H1 (cell line): ENCODE results near the gene CDCA7. TPM values are rescaled to one million over a fixed set of nuclear protein-coding genes. Genes with fewer than 3 reads are reported as not detected.

ENCODE experiments used
- CTCF ChIA-PET: fragments of 300-600 bp; sonication (Branson Sonifier 250); formaldehyde crosslinking; loops from one replicate; lab custom pipeline; 2021; ENCODE audit not compliant: partially characterized antibody; lab: Charles Lee
- POLR2A ChIA-PET: fragments of 300-600 bp; sonication (Branson Sonifier 250); formaldehyde crosslinking; loops from one replicate; lab custom pipeline; 2021; ENCODE audit warnings: inconsistent platforms; ENCODE audit not compliant: partially characterized antibody; lab: Charles Lee
- DNase-seq, 2 experiments: peaks; one replicate each; pipeline versions ENCODE4 v3.0.0 to v3.0.0-alpha.2; 2010 to 2022; ENCODE audit warnings: low spot score in 2 of 2, low read depth in 1 of 2, mixed read lengths in 1 of 2
- FAIRE-seq: peaks from 2 replicates; lab custom pipeline; 2011; peaks lifted over from hg19 to GRCh38; lab: Jason Lieb, UNC
- H2AFZ ChIP-seq: 2 replicates; pipeline ENCODE4 v1.8.1; 2012; ENCODE audit warnings: low read length, inconsistent platforms
- H2AK5ac ChIP-seq: 2 replicates; pipeline ENCODE4 v1.6.1; 2013; ENCODE audit warnings: low read depth, low read length
- H2BK120ac ChIP-seq: replicated peaks from 2 replicates; pipeline ENCODE3; 2013; ENCODE audit warnings: low read depth, low read length, inconsistent platforms
- H2BK12ac ChIP-seq: 2 replicates; pipeline ENCODE4 v1.6.1; 2013; ENCODE audit warnings: low read depth, low read length
- H2BK15ac ChIP-seq: 2 replicates; pipeline ENCODE4 v1.6.1; 2013; ENCODE audit warnings: low read length
- H2BK20ac ChIP-seq: 2 replicates; pipeline ENCODE4 v1.6.1; 2013; ENCODE audit warnings: low read length
- H2BK5ac ChIP-seq: 2 replicates; pipeline ENCODE4 v1.6.1; 2013; ENCODE audit warnings: low read depth, low read length
- H3K14ac ChIP-seq: 2 replicates; pipeline ENCODE4 v1.6.1; 2013; ENCODE audit warnings: inconsistent platforms; ENCODE audit not compliant: insufficient read length
- H3K18ac ChIP-seq: 2 replicates; pipeline ENCODE4 v1.6.1; 2013; ENCODE audit warnings: low read length; ENCODE audit errors: extremely low read depth
- H3K23ac ChIP-seq: 2 replicates; pipeline ENCODE4 v1.6.1; 2013; ENCODE audit warnings: inconsistent platforms; ENCODE audit not compliant: insufficient read length
- H3K23me2 ChIP-seq: 2 replicates; pipeline ENCODE4 v1.6.1; 2013; ENCODE audit warnings: low read depth, low read length
- H3K27ac ChIP-seq: 2 replicates; pipeline ENCODE4 v1.6.1; 2011; ENCODE audit warnings: low read depth, low read length, inconsistent platforms
- H3K27me3 ChIP-seq, 4 experiments: replicated peaks in 1 of 4; 1 replicate in 1 of 4; 2 replicates in 3 of 4; pipeline versions ENCODE4 v1.6.1 to v1.8.1; 2011 to 2013; ENCODE audit warnings: low read length in 3 of 4, mild to moderate bottlenecking in 3 of 4, inconsistent platforms in 2 of 4, mixed read lengths in 2 of 4, moderate library complexity in 1 of 4; ENCODE audit not compliant: control insufficient read depth in 3 of 4, insufficient read depth in 3 of 4; ENCODE audit errors: extremely low read depth in 1 of 4
- H3K36me3 ChIP-seq, 4 experiments: 2 replicates each; pipeline versions ENCODE4 v1.6.1 to v1.8.1; 2011 to 2013; ENCODE audit warnings: mild to moderate bottlenecking in 4 of 4, low read length in 3 of 4, moderate library complexity in 2 of 4, control low read depth in 1 of 4, inconsistent platforms in 1 of 4; ENCODE audit not compliant: insufficient read depth in 4 of 4, control insufficient read depth in 2 of 4
- H3K4ac ChIP-seq: replicated peaks from 2 replicates; pipeline ENCODE3; 2013; ENCODE audit warnings: low read length, low read depth, mixed read lengths, inconsistent platforms; ENCODE audit not compliant: insufficient read length
- H3K4me1 ChIP-seq, 4 experiments: replicated peaks in 1 of 4; 1 replicate in 1 of 4; 2 replicates in 3 of 4; pipeline versions ENCODE4 v1.6.1 to v1.8.1; 2011 to 2013; ENCODE audit warnings: low read length in 3 of 4, inconsistent platforms in 2 of 4, mixed read lengths in 1 of 4; ENCODE audit not compliant: insufficient read depth in 4 of 4, control insufficient read depth in 3 of 4
- H3K4me2 ChIP-seq, 2 experiments: 2 replicates each; pipeline versions ENCODE4 v1.6.1 to v1.8.1; 2011 to 2013; ENCODE audit warnings: low read depth in 2 of 2, low read length in 2 of 2, control low read depth in 1 of 2, inconsistent platforms in 1 of 2, mild to moderate bottlenecking in 1 of 2; ENCODE audit not compliant: insufficient read depth in 1 of 2
- H3K4me3 ChIP-seq, 4 experiments: fragments of 200-600, 300-600 bp in 1 of 4; sonication (generic), shearing (Covaris generic), sonication (Bioruptor Twin) in 1 of 4; 2 replicates each; pipeline versions ENCODE4 v1.5.1 to v1.8.1; 2011 to 2016; ENCODE audit warnings: low read length in 4 of 4, low read depth in 3 of 4, control low read depth in 2 of 4, inconsistent platforms in 2 of 4, mild to moderate bottlenecking in 2 of 4, mixed read lengths in 1 of 4, moderate library complexity in 1 of 4; ENCODE audit not compliant: insufficient read depth in 2 of 4; ENCODE audit errors: extremely low read depth in 1 of 4
- H3K56ac ChIP-seq: replicated peaks from 2 replicates; pipeline ENCODE3; 2013; ENCODE audit warnings: low read depth, mild to moderate bottlenecking, mixed read lengths, low read length, inconsistent platforms; ENCODE audit not compliant: insufficient read length
- H3K79me1 ChIP-seq: 2 replicates; pipeline ENCODE4 v1.6.1; 2013; ENCODE audit warnings: low read depth, low read length, control low read depth
- H3K79me2 ChIP-seq, 2 experiments: 2 replicates each; pipeline versions ENCODE4 v1.6.1 to v1.8.1; 2012 to 2013; ENCODE audit warnings: low read length in 2 of 2, mild to moderate bottlenecking in 2 of 2, inconsistent platforms in 1 of 2; ENCODE audit not compliant: insufficient read depth in 2 of 2, control insufficient read depth in 1 of 2
- H3K9ac ChIP-seq, 4 experiments: replicated peaks in 1 of 4; 1 replicate in 1 of 4; 2 replicates in 3 of 4; pipeline versions ENCODE4 v1.6.1 to v1.8.1; 2011 to 2013; ENCODE audit warnings: low read depth in 3 of 4, low read length in 3 of 4, control low read depth in 2 of 4, mild to moderate bottlenecking in 2 of 4, moderate library complexity in 2 of 4, inconsistent platforms in 1 of 4; ENCODE audit errors: extremely low read depth in 1 of 4
- H3K9me3 ChIP-seq, 2 experiments: 2 replicates each; pipeline versions ENCODE4 v1.6.1 to v1.8.1; 2012 to 2013; ENCODE audit warnings: mild to moderate bottlenecking in 2 of 2, moderate library complexity in 2 of 2, control low read depth in 1 of 2, inconsistent platforms in 1 of 2, low read depth in 1 of 2, low read length in 1 of 2, mixed read lengths in 1 of 2; ENCODE audit not compliant: insufficient read depth in 2 of 2
- H4K20me1 ChIP-seq, 2 experiments: replicated peaks in 1 of 2; 2 replicates each; pipeline versions ENCODE3 to v1.8.1; 2011 to 2013; ENCODE audit warnings: inconsistent platforms in 2 of 2, low read length in 2 of 2, mild to moderate bottlenecking in 1 of 2; ENCODE audit not compliant: insufficient read depth in 2 of 2, control insufficient read depth in 1 of 2
- H4K5ac ChIP-seq: 2 replicates; pipeline ENCODE4 v1.6.1; 2013; ENCODE audit warnings: low read length, low read depth, mixed read lengths, inconsistent platforms; ENCODE audit not compliant: insufficient read length
- H4K8ac ChIP-seq: 2 replicates; pipeline ENCODE4 v1.8.0; 2013; ENCODE audit warnings: mild to moderate bottlenecking, moderate library complexity, low read length, inconsistent platforms; ENCODE audit not compliant: insufficient read depth; ENCODE audit errors: extremely low read depth
- H4K91ac ChIP-seq: replicated peaks from 2 replicates; pipeline ENCODE3; 2013; ENCODE audit warnings: low read length, mixed read lengths, inconsistent platforms; ENCODE audit not compliant: insufficient read length
- NRF1 ChIP-seq: IDR thresholded peaks from 2 replicates; pipeline ENCODE4 v1.6.1; 2011; ENCODE audit warnings: mild to moderate bottlenecking, low read depth, low read length, improper control_type of control experiment
- PHF8 ChIP-seq: fragments of 200-600 bp; sonication (generic); conservative IDR thresholded peaks from 2 replicates; pipeline ENCODE4 v1.7.1; 2012; ENCODE audit warnings: low read depth, mild to moderate bottlenecking, inconsistent platforms, low read length, moderate library complexity
- WGBS, 2 experiments: shearing (Covaris generic) in 1 of 2; methylation state at CpG; one replicate each; pipeline versions ENCODE4 v1.1.6 to v1.1.7; 2013 to 2015; ENCODE audit warnings: low lambda C conversion rate in 2 of 2, mixed read lengths in 2 of 2, inconsistent platforms in 1 of 2, low coverage in 1 of 2, missing lambda C conversion rate in 1 of 2; ENCODE audit not compliant: insufficient replicate concordance in 2 of 2, insufficient coverage in 1 of 2, insufficient read length in 1 of 2; ENCODE audit errors: extremely low coverage in 1 of 2, missing lambda C conversion rate in 1 of 2; 5-methylcytosine and 5-hydroxymethylcytosine counted together
- polyA plus RNA-seq, 7 experiments: library from polyadenylated mRNA; depleted of rRNA in 3 of 7; stranded (reverse) in 5 of 7; unstranded in 2 of 7; fragments of >200 nt in 5 of 7; fragments of 200-250 nt in 2 of 7; gene quantifications; 1 replicate in 5 of 7; 2 replicates in 1 of 7; 4 replicates in 1 of 7; pipeline versions ENCODE4 v1.2.1 to v1.2.3, GENCODE V29; 2011 to 2013; ENCODE audit warnings: missing spikeins in 2 of 7, mixed read lengths in 2 of 7
- total RNA-seq: library from RNA; stranded (reverse); fragmentation: NEBNext Ultra II Directional; extraction: Animal tissue kit (Norgen Biotek cat#: 25700); gene quantifications from 2 replicates; pipeline ENCODE4 v1.2.1, GENCODE V29; 2021

Gene CDCA7
- total and polyA plus RNA-seq, 2 of the 8 experiments (the other 6 are each of a cell fraction or from before 2014, with no cell fraction given): 64.4 to 80.4 TPM

DNA sequence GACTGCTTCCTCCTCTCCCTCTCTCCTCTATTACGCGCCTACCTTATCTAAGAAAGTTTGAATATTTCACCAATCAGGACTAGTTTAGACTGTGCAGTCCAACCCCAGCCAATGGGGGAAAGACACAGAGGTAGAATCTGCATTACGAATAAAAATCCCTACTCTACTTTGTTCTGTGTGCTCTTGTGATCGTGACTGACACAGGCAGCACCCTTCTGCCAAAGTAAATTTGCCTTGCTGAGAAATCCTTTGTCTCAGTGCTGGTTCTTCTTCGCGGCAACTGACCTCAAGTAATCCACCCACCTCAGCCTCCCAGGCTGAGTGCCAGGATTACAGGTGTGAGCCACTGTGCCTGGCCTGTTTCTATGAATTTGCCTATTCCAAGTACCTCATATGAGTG, 8.6 kb upstream of the CDCA7 start:
- Histone ChIP-seq H3K4me1 (peaks cover 0 to 4% (median 3%) of the 10 kb centered on the region in 4 experiments; a peak in 3 of 7 replicates), H3K23ac (no peak overlapping the region), H2BK120ac (no peak overlapping the region), H3K56ac (no peak overlapping the region), H2BK15ac (no peak overlapping the region), H2BK20ac (no peak overlapping the region), H3K9ac (no peak overlapping the region), H4K20me1 (no peaks in the 10 kb centered on the region), H3K27ac (no peak overlapping the region), H3K23me2 (no peaks in the 10 kb centered on the region), H4K5ac (no peak overlapping the region), H3K79me1 (no peaks in the 10 kb centered on the region), H2BK5ac (no peak overlapping the region), H3K4me2 (no peak overlapping the region), H3K4me3 (no peak overlapping the region), H2BK12ac (no peak overlapping the region), H2AK5ac (no peak overlapping the region), H3K27me3 (no peaks in the 10 kb centered on the region), H3K14ac (no peak overlapping the region), H3K79me2 (no peaks in the 10 kb centered on the region), H4K8ac (no peak overlapping the region), H2AFZ (no peak overlapping the region), H3K36me3 (no peaks in the 10 kb centered on the region), H3K9me3 (no peaks in the 10 kb centered on the region; a peak in 1 of 4 replicates), H4K91ac (no peak overlapping the region), H3K18ac (no peak overlapping the region), H3K4ac (no peak overlapping the region)
- FAIRE-seq: no peak
- ChIA-PET POLR2A (no interaction called here), CTCF (no interaction called here)
- DNase-seq: no peak
- 76% methylated on average over 6 of the region's 6 CpGs; no CpG with 5 or more reads in 1 of the 2 experiments for WGBS, 2 experiments
- no peak for TF ChIP-seq PHF8
- TF ChIP-seq NRF1: no peak
